GM19328 (cell line): Measurements from ENCODE around the gene KCNJ12.
"Not testable (repeated sequence)": the region's sequence is repeated elsewhere in the genome, so short reads cannot be mapped to it uniquely, and the experiment has no call there.

Experiments used
- ATAC-seq: cut with Tn5 transposase; IDR thresholded peaks from one replicate; pipeline ENCODE4 v1.9.1; 2021; ENCODE audit warnings: mild to moderate bottlenecking, moderate library complexity; ENCODE audit not compliant: unreplicated experiment

Gene KCNJ12

GRCh38 chr17:21418446-21419298, 42.5 kb downstream of the KCNJ12 start:
- no peak for ATAC-seq

- no peak for ATAC-seq
These were observed 43.4 kb downstream of the KCNJ12 start for GRCh38 chr17:21419299-21420239.

- not testable (repeated sequence) for ATAC-seq
These were observed 44.4 kb downstream of the KCNJ12 start for GRCh38 chr17:21420503-21421090.

DNA sequence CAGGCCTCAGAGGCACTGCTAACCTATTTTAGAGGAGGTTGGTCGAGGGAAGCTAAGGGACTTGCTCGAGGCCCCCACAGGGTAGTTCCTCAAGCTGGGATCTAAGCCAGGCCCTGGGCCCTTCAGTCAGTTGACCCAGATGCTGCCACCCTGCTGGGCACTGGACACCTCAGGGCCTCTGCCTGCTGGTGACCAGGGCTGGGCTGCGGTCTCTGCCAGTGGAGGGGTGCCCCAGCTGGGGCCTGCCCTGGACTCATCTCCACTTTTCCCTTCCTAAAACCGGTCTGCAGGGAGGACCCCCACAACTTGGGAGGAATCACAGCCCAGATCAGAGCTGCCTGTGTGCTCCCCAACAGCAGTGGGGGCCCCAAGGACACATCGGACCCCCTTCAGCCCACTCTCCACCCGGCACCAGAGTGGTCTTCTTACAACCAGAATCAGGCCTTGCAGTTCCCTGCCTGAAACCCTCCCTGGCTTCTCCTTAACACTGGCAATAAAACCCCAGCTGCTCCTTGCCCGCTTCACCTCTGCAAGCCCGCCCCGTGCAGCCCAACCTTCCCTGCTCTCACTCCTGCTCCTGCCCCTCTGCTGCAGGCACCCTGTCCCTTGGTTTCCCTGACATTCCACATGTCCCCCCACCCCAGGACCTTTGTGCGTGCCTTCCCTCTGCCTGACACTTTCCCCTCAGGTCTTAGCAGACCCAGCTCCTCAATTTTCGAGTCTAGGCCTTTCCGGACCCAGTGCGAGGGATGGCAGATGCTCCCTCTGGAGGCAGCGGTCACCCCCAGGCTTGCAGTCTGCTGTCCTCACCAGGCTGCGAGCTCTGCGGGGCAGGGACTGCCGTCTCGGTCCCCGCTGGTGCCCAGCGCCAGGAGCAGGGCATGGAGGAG, 45.5 kb downstream of the KCNJ12 start:
- not testable (repeated sequence) for ATAC-seq

DNA sequence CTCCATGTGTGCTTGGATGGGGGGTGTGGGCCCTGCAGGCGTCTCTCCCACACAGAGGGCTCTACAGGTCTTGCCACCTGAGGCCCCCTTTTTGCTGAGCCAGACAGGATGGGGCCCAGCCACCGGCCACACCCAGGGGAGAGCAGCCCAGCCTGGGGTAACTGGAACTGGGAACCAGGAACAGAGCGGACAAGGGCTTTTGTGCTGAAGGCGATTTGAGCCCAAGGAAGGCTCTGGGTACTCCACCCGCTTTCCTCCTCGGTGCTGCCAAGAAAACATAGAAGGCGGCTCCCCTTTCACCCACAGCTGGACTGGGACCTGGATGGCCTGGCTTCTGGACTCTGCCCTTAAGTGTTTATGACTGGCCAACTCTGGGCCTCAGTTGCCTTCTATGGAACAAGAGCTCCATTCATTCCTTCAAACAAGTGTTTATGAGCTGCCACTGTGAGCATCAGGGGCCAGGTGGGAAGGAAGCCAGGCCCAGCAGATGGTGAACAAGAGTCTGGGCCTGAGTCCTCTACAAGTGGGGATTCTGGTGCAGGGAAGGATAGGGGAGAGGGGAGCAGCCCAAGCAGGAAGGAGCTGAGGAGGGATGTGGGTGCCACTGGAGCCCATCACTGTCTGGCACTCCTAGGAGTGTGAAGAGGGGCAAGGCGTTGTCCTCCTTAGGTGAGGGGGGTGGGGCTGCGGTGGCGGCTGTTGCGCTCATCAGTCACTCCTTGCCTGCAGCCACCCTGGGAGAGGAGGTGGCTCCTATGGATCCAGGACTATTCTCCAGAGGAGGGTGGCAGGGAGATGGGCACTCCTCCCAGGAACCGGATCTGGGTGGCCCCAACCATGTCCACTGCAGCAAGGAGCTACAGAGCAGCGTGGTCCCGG, 46.4 kb downstream of the KCNJ12 start:
- ATAC-seq, result not testable (repeated sequence)

- not testable (repeated sequence) for ATAC-seq
These were observed 47.0 kb downstream of the KCNJ12 start for GRCh38 chr17:21423190-21423493.

- not testable (repeated sequence) for ATAC-seq
These were observed 48.5 kb downstream of the KCNJ12 start for GRCh38 chr17:21424697-21425096.

DNA sequence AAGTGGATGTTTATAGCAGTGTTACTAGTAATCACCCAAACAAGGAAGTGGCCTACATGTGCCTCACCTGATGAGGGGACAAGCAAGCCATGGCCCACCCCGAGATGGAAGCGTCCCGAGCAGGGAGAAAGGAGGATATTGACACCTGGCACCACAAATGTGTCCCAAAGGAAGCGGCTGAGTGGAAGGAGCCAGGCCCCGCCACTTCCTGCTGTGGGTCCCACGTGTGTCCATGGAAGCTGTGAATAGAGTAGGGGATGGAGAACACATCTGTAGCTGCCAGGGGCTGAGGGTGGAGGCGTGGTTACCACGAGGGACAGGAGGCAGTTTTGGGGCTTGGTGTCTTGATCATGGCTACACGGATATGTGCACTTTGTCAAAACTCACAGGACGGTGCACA, 49.2 kb downstream of the KCNJ12 start:
- ATAC-seq, result no peak

- ATAC-seq, result no peak
These were observed 49.6 kb downstream of the KCNJ12 start for GRCh38 chr17:21425736-21426135.

DNA sequence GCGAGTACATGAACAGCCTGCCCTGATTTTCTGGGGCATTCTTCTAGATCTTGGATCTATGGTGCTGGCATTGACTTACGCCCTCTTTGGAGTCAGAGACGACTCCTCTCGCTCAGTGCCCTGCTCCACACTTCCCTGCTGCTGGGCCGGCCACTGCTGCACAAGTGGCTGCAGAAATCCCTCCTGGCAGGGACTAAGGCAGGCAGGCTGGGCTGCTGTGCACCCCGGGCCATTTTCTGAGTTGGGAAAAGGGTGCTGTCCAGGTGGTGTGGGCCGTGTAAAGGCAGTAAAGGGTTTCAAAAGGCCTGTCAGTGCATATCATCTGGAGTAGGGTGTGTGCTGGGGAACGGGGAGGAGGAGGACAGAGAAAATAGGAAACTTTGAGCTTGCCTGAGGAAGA, 50.1 kb downstream of the KCNJ12 start:
- ATAC-seq, result not testable (repeated sequence)

DNA sequence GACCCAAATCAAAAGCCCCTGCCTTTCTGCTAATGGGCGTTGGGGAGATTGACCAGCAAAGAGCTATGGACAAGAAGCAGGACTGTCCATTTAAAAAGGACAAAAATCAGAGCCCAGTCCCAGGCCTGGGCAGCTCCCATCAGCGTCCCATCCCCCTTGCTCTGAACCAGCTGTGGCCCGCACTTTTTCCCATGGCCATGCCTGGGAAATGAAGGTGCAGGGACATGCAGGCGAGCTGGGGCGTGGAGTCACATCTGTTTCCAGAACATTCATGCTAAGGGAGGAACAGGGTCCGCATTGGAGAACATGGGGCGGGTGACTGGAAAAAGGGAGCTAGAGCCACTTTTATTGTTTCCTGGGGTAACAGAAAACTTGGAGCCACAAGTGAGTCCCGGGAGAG, 50.7 kb downstream of the KCNJ12 start:
- not testable (repeated sequence) for ATAC-seq

- ATAC-seq, result not testable (repeated sequence)
These were observed 51.6 kb downstream of the KCNJ12 start for GRCh38 chr17:21427727-21428126.

DNA sequence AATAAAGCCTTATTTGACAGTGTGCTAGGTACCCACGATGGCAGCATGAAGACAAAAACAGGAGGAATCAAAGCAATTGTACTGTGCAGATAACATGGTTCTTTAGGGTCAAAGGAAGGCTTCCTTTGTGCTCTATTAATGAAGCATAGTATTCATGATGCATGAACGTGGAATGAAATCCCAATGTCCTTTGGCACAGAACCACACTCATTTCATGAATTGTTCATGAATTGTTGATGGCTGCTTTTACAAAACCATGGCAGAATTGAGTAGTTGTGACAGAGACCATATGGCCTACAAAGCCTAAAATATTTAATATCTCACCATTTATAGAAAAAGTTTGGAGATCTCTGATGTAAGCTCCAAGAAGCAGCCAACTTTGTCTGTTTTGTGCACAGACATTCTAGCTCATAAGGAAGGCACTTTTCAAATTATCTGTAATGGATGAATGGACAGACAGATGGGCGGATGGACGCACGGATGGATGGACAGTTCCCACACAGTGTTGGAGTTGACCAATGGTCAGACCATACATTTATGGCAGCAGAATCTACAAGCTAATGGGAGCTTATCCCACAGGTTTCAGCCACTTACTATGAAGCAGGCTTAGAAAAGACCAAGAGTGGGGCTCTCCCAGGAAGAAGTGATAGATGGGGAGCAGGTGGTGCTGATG, 52.7 kb downstream of the KCNJ12 start:
- ATAC-seq, result not testable (repeated sequence)

DNA sequence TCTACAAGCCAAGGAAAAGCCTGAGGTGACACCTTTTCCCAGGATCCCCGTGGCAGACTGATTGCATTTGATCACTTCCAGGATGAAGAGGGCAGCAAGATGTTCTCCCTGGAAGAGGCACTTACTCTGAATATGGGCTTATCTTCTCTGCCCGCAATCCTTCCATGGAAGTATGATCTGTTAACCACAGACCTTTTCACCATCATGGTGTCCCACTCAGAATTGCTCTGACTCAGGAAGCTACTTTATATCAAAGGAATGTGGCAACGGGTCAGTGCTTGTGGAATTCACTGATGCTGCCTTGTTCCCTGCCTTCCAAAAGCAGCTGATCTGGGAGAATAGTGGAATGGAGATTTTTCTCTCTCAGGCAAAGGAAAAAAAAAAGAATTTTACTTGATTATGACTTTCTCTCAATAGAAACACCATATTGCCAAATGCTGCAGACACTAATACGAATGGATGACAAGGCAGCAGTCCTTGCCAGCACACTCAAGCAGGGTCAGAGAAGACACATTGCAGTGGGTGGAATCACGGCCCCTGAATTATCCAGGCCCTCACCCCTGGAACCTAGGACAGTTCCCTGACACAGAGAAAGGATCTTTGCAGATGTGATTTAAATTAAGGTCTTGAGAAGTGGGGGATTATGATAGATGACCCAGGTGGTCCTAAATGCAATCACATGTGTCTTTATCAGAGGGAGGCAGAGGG, 53.9 kb downstream of the KCNJ12 start:
- not testable (repeated sequence) for ATAC-seq

- not testable (repeated sequence) for ATAC-seq
These were observed 57.8 kb downstream of the KCNJ12 start for GRCh38 chr17:21433971-21434370.

DNA sequence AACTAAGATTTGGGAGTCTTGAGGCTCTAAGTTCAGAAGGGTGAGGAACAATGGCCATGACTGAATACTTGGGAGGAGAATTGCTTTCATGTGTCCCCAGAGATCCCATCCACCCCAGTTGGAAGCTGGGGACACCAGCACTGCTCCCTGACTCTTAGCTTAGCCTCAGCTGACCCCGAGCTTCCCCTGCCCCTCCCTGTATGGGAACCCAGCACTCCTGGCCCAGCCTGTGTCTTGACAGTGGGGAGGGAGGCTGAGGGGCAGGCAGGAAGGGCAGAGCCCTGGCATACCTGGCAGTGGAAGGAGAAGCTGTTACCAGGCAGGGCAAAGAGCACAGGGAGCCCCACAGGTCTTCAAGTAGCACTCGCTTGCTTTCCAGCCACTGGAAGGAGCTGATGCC, 58.8 kb downstream of the KCNJ12 start:
- ATAC-seq, result not testable (repeated sequence)

- ATAC-seq, result not testable (repeated sequence)
These were observed 60.3 kb downstream of the KCNJ12 start for GRCh38 chr17:21436481-21436880.
